H7 (cell line): ENCODE data around the gene ANO2. TPM values are rescaled to one million over a fixed set of nuclear protein-coding genes. Genes with fewer than 3 reads are reported as not detected.
A peak's percentile ranks its signal among the peaks of the same experiment; 100 is the strongest.

ENCODE experiments used
- DNase-seq: peaks from one replicate; pipeline ENCODE4 v3.0.0; 2012
- H3K27me3 ChIP-seq: 2 replicates; pipeline ENCODE4 v1.6.0; 2011; ENCODE audit warnings: mild to moderate bottlenecking, low read length; ENCODE audit not compliant: control insufficient read depth, insufficient read depth
- H3K36me3 ChIP-seq: replicated peaks from 2 replicates; pipeline ENCODE4 v1.5.1; 2011; ENCODE audit warnings: low read length; ENCODE audit not compliant: control insufficient read depth, insufficient read depth
- H3K4me3 ChIP-seq: 2 replicates; pipeline ENCODE4 v1.5.1; 2011; ENCODE audit warnings: low read depth, mild to moderate bottlenecking, control low read depth, low read length, moderate library complexity; ENCODE audit not compliant: insufficient read depth
- total RNA-seq: library from RNA; depleted of rRNA; stranded (reverse); fragments of >200 nt; shearing (Covaris generic); gene quantifications from 2 replicates; pipeline ENCODE4 v1.2.3, GENCODE V29; 2014

ANO2 gene
- total RNA-seq, 1 experiment from 2014 or later = 0.76 TPM

GRCh38 chr12:5718680-5719079 is 226.4 kb downstream of the ANO2 start:
- no peak for DNase-seq
- Histone ChIP-seq H3K36me3 (no peaks in the 10 kb centered on the region), H3K27me3 (no peaks in the 10 kb centered on the region), H3K4me3 (no peak overlapping the region)

GRCh38 chr12:5718073-5718472 is 227.0 kb downstream of the ANO2 start:
- Histone ChIP-seq H3K36me3 (no peaks in the 10 kb centered on the region), H3K4me3 (no peak overlapping the region), H3K27me3 (no peaks in the 10 kb centered on the region)
- no peak for DNase-seq

- no peak for DNase-seq
- no peaks in the 10 kb centered on the region for H3K36me3 ChIP-seq
- no peak overlapping the region for H3K4me3 ChIP-seq
- H3K27me3 ChIP-seq = no peaks in the 10 kb centered on the region
Observed at GRCh38 chr12:5716976-5717375, 228.1 kb downstream of the ANO2 start.

DNA sequence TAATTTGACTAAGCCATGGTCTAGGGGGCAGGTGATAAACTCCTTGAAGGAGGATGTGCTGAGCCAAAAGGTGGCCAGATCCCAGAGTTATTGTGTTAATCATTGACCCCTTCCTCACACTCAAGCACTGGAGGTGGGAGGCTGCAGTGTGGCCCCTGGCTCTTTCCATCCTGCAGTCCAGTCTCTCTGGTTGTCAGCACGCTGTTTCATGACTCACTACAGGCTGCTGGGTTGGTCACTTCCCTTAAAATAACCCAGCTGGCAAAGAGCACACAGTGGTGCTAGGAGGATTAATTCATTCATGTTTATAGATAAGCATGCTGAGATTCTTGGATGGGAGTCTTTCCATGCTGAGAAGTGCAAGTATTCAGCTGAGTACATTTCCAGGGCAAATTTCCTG is 228.9 kb downstream of the ANO2 start:
- DNase-seq = no peak
- Histone ChIP-seq H3K4me3 (no peak overlapping the region), H3K36me3 (no peaks in the 10 kb centered on the region), H3K27me3 (no peaks in the 10 kb centered on the region)

GRCh38 chr12:5715021-5715420 is 230.0 kb downstream of the ANO2 start:
- DNase-seq = no peak
- Histone ChIP-seq H3K27me3 (no peaks in the 10 kb centered on the region), H3K36me3 (no peaks in the 10 kb centered on the region), H3K4me3 (no peak overlapping the region)

- Histone ChIP-seq H3K4me3 (no peak overlapping the region), H3K27me3 (no peaks in the 10 kb centered on the region), H3K36me3 (no peaks in the 10 kb centered on the region)
- DNase-seq = no peak
Observed at GRCh38 chr12:5713599-5714081, 231.4 kb downstream of the ANO2 start.

DNA sequence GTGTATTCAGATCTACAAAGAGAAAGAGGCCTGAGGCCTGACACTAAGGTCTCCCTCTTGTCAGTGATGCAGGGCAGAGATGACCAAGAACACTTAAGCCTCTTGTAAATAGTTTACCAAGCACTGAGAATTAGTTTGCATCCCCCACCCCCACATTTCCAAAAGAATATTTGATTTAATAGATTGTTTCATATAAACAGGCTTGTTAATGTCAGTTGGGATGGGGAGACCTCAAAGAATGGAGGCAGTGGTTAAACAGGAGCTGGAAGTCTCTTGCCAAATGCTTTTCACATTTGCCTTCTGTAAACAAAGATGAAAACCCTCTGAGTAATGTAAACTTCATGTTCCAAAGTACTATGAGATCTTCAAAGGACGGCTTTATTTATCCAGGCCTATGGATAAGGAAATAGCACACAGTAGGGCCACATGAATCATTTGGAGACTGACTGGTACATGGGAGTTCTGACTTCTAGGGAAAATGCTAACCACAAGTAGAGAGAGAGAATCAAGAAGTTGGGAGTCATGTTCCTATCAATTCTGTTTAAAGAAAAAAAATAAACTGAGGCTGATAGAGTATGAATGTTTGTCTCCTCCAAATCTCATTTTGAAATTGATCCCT is 234.7 kb downstream of the ANO2 start:
- no peak for DNase-seq
- Histone ChIP-seq H3K4me3 (no peak overlapping the region), H3K27me3 (no peaks in the 10 kb centered on the region), H3K36me3 (no peaks in the 10 kb centered on the region)

DNA sequence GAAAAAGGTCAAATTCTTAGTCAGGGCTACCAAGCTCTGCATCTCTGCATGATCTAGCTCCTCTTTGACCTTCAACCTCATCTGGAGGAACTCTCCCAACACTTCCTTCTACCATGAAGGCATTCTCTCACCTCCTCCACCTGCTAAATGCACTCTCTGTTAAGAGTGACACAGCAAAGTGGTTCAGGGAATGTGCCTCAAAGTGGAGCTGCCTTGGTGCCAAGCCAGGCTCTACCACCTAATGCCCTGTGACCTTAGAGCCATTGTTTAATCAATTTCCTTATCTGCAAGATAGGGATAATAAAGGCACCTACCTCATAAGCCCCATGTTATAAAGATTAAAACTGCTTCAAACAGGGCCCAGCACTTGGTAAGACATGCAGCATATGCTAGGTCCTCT is 236.7 kb downstream of the ANO2 start:
- Histone ChIP-seq H3K36me3 (no peaks in the 10 kb centered on the region), H3K4me3 (no peak overlapping the region), H3K27me3 (no peaks in the 10 kb centered on the region)
- DNase-seq = no peak

DNA sequence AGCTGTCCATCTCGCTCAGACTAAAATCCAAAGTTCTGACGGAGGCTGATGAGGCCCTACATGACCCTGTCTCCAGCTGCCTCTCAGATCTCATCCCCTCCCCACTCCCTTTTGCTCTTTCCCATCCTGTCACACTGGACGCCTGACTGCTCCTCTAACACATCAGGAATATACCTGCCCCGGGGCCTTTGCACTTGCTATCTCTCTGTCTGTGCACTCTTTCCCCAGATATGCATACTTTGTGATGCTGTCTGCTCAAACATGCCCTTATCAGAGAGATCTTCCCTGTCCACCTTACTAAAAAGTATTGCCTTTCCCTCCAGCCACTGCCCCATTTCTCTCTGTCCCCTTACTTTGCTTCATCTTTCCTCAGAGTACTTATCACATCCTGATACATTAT is 238.8 kb downstream of the ANO2 start:
- H3K36me3 ChIP-seq = no peaks in the 10 kb centered on the region
- H3K27me3 ChIP-seq = no peaks in the 10 kb centered on the region
- DNase-seq = no peak
- no peak overlapping the region for H3K4me3 ChIP-seq

GRCh38 chr12:5705791-5706190 is 239.3 kb downstream of the ANO2 start:
- no peak overlapping the region for H3K4me3 ChIP-seq
- no peak for DNase-seq
- H3K27me3 ChIP-seq = no peaks in the 10 kb centered on the region
- H3K36me3 ChIP-seq = no peaks in the 10 kb centered on the region

DNA sequence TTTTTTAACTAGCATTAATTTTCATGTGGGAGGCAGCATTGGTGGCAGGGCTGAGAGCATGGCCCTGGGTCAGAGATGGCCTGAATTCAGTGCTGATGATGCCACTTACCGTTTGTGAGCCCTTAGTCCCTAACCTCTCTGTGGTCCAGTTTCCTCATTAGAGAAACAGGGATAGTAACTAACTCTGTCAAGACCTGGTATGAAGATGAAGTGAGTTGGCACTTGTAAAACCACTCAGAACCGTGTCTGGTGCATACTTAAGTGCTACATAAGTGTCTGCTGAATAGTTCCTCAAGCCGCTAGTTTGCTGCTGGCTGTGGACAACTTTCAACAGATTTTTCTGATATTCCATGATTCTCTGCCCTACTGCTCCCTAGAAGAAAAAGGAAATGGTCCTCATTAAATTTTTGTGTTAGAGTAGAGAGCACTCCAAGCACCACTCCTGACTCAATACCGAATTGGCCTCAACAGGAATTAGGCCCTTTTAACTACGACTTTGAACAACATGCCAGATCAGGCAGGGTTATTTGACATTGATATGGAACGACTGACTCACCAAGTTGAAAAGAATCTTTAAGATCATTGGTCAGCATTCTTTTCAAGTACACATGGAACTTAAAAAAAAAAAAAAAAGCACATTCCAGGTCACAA is 250.2 kb downstream of the ANO2 start:
- Histone ChIP-seq H3K27me3 (no peaks in the 10 kb centered on the region; the same call in 1 of the 2 replicates), H3K36me3 (no peaks in the 10 kb centered on the region), H3K4me3 (no peak overlapping the region)
- DNase-seq = no peak

DNA sequence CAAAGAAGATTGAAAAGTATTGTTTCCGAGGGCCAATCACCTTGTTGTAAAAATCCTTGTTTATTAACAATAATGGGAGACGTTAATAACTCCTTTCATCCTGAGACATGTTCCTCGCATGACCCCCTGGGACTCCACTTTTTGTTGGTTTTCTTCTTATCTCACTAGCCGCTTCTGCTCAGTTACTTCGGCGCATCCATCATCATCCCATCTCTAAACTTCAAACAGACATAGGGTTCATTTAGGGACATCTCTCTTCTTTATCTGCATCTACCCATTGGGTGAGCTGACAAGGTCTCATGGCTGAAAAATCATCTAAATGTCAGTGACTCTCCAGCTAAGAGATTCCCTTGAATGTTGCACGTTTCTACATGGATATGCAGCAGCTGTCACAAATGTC is 252.2 kb downstream of the ANO2 start:
- Histone ChIP-seq H3K27me3 (no peaks in the 10 kb centered on the region; the same call in 1 of the 2 replicates), H3K36me3 (no peaks in the 10 kb centered on the region), H3K4me3 (no peak overlapping the region)
- no peak for DNase-seq

- Histone ChIP-seq H3K27me3 (no peaks in the 10 kb centered on the region; the same call in 1 of the 2 replicates), H3K36me3 (no peaks in the 10 kb centered on the region), H3K4me3 (no peak overlapping the region)
- no peak for DNase-seq
Observed at GRCh38 chr12:5691943-5692342, 253.1 kb downstream of the ANO2 start.

DNA sequence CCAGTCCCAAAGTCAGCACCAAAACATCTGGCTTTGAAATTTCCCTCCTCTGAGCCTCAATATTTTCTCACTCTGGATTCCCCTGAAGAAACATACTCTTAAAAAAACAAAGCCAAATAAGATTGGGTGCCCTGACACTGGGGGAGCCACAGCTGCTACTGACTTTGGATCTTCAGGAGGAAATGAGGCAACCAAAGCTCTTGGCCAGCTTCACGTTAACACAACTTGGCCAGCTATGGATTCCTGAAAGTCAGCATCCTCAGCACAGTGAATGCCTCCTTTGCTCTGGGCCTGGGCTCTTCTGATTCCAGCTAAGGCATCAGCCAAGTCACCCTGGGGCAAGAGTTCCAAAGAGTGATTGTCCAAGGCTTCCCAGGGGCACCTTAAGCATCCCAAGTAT is 254.8 kb downstream of the ANO2 start:
- H3K27me3 ChIP-seq = no peaks in the 10 kb centered on the region; the same call in 1 of the 2 replicates
- DNase-seq = no peak
- H3K4me3 ChIP-seq = no peak overlapping the region
- H3K36me3 ChIP-seq = no peaks in the 10 kb centered on the region

DNA sequence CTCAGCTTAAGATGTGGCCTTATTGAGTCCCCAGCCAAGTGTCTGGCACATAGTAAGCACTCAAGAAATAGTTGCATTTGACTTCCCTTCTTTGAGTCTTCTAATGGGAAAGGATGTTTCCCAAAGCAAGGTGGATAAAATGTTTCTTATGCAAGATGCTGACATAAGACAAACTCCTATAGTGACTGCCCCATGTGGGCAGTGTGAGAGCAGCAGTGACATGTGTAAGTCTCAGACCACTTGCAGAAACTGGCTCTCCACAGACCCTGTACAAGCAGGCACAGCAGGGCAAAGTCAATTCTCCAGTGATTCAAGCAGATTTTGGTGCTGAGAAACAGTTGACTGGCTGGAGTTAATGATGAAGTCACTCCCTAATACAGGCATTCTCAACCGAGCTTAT is 255.3 kb downstream of the ANO2 start:
- H3K36me3 ChIP-seq = no peaks in the 10 kb centered on the region
- peak; percentile 18 for DNase-seq
- H3K27me3 ChIP-seq = no peaks in the 10 kb centered on the region; the same call in 1 of the 2 replicates
- no peak overlapping the region for H3K4me3 ChIP-seq
